HG02642 (cell line): ENCODE data around the gene ARHGAP21.
"Not testable (repeated sequence)": the region's sequence is repeated elsewhere in the genome, so short reads cannot be mapped to it uniquely, and the experiment has no call there.

Experiments used
- ATAC-seq: cut with Tn5 transposase; IDR thresholded peaks from one replicate; pipeline ENCODE4 v1.9.1; 2021; ENCODE audit warnings: mild to moderate bottlenecking; ENCODE audit not compliant: unreplicated experiment, poor library complexity

Gene ARHGAP21

GRCh38 chr10:24643679-24644209 lies 79.9 kb downstream of the ARHGAP21 start:
- ATAC-seq: no peak

- peak; percentile 82 for ATAC-seq
Observed at GRCh38 chr10:24642921-24643678, 80.6 kb downstream of the ARHGAP21 start.

- ATAC-seq: no peak
Observed at GRCh38 chr10:24639124-24639523, 84.6 kb downstream of the ARHGAP21 start.

- no peak for ATAC-seq
Observed at GRCh38 chr10:24625778-24626177, 97.9 kb downstream of the ARHGAP21 start.

GRCh38 chr10:24623383-24623782 lies 100.3 kb downstream of the ARHGAP21 start:
- no peak for ATAC-seq

GRCh38 chr10:24622781-24623301 lies 100.8 kb downstream of the ARHGAP21 start:
- ATAC-seq: no peak

- not testable (repeated sequence) for ATAC-seq
Observed at GRCh38 chr10:24621035-24621795, 102.5 kb downstream of the ARHGAP21 start.

GRCh38 chr10:24619994-24620310 lies 103.7 kb downstream of the ARHGAP21 start:
- ATAC-seq: not testable (repeated sequence)

GRCh38 chr10:24619291-24619993 lies 104.2 kb downstream of the ARHGAP21 start:
- not testable (repeated sequence) for ATAC-seq

GRCh38 chr10:24618401-24618800 lies 105.3 kb downstream of the ARHGAP21 start:
- no peak for ATAC-seq

GRCh38 chr10:24617771-24618396 lies 105.8 kb downstream of the ARHGAP21 start:
- peak; percentile 62 for ATAC-seq

- ATAC-seq: no peak
Observed at GRCh38 chr10:24616536-24616935, 107.2 kb downstream of the ARHGAP21 start.

GRCh38 chr10:24606021-24606420 lies 117.7 kb downstream of the ARHGAP21 start:
- ATAC-seq: no peak

- no peak for ATAC-seq
Observed at GRCh38 chr10:24605141-24605540, 118.5 kb downstream of the ARHGAP21 start.

- no peak for ATAC-seq
Observed at GRCh38 chr10:24603333-24603732, 120.4 kb downstream of the ARHGAP21 start.

GRCh38 chr10:24597961-24598360 lies 125.7 kb downstream of the ARHGAP21 start:
- ATAC-seq: no peak

GRCh38 chr10:24597426-24597825 lies 126.3 kb downstream of the ARHGAP21 start:
- ATAC-seq: no peak

- no peak for ATAC-seq
Observed at GRCh38 chr10:24596217-24596930, 127.3 kb downstream of the ARHGAP21 start.

GRCh38 chr10:24590697-24591457 lies 132.8 kb downstream of the ARHGAP21 start:
- no peak for ATAC-seq
